IMR-90 (cell line): Measurements from ENCODE around the gene BCAS3. TPM values are rescaled to one million over a fixed set of nuclear protein-coding genes. Genes with fewer than 3 reads are reported as not detected.

Source experiments
- ATAC-seq: fragments of 200-7000 bp; cut with Tn5 transposase; 2 replicates; pipeline ENCODE4 v1.9.1; 2020; ENCODE audit warnings: low read depth, mild to moderate bottlenecking, moderate library complexity
- BruUV-seq: library from RNA; stranded (reverse); fragments of 400-500 nt; replicated peaks from 2 replicates; lab custom pipeline; 2021; lab: Mats Ljungman, UMichigan
- CTCF ChIA-PET: fragments of 300-600 bp; formaldehyde crosslinking; extraction: SDS; loops from one replicate; lab custom pipeline; 2021; ENCODE audit warnings: antibody characterized with exemption; lab: Yijun Ruan, JAX
- POLR2A ChIA-PET: fragments of 300-600 bp; sonication (Branson Sonifier 250); formaldehyde crosslinking; loops from one replicate; lab custom pipeline; 2022; ENCODE audit warnings: antibody characterized with exemption; ENCODE audit not compliant: unreplicated experiment; lab: Charles Lee
- DNase-seq: peaks from one replicate; pipeline ENCODE4 v3.0.0; 2013
- H2AFZ ChIP-seq: replicated peaks from 2 replicates; pipeline ENCODE3; 2013; ENCODE audit warnings: low read length, mild to moderate bottlenecking; ENCODE audit not compliant: poor library complexity
- H2AK5ac ChIP-seq: 2 replicates; pipeline ENCODE4 v1.6.1; 2013; ENCODE audit warnings: low read depth, low read length, inconsistent platforms
- H2AK9ac ChIP-seq: replicated peaks from 2 replicates; pipeline ENCODE3; 2013; ENCODE audit warnings: mild to moderate bottlenecking, low read depth, low read length, moderate library complexity; ENCODE audit not compliant: poor library complexity
- H2BK120ac ChIP-seq: 2 replicates; pipeline ENCODE4 v1.6.1; 2013; ENCODE audit warnings: low read depth, low read length, inconsistent platforms
- H2BK15ac ChIP-seq: 3 replicates; pipeline ENCODE4 v1.6.1; 2013; ENCODE audit warnings: low read depth, low read length, inconsistent platforms
- H2BK20ac ChIP-seq: 2 replicates; pipeline ENCODE4 v1.6.1; 2013; ENCODE audit warnings: low read depth, mild to moderate bottlenecking, inconsistent platforms, low read length, moderate library complexity
- H2BK5ac ChIP-seq: 2 replicates; pipeline ENCODE4 v1.6.1; 2013; ENCODE audit warnings: mild to moderate bottlenecking, low read depth, low read length, inconsistent platforms; ENCODE audit not compliant: poor library complexity, severe bottlenecking
- H3K14ac ChIP-seq: replicated peaks from 2 replicates; pipeline ENCODE4 v1.6.1; 2013; ENCODE audit warnings: low read depth, low read length, inconsistent platforms
- H3K18ac ChIP-seq: 2 replicates; pipeline ENCODE4 v1.6.1; 2013; ENCODE audit warnings: low read depth, low read length, control low read depth
- H3K23ac ChIP-seq: 2 replicates; pipeline ENCODE4 v1.6.1; 2013; ENCODE audit warnings: low read depth, low read length, inconsistent platforms
- H3K27ac ChIP-seq: 2 replicates; pipeline ENCODE4 v1.5.1; 2013; ENCODE audit warnings: mild to moderate bottlenecking, control low read depth, low read length; ENCODE audit not compliant: insufficient read depth
- H3K27me3 ChIP-seq: 2 replicates; pipeline ENCODE4 v1.6.1; 2013; ENCODE audit warnings: low read length; ENCODE audit not compliant: control insufficient read depth, insufficient read depth
- H3K36me3 ChIP-seq: 2 replicates; pipeline ENCODE4 v1.6.1; 2013; ENCODE audit warnings: low read length, mixed read lengths; ENCODE audit not compliant: control insufficient read depth, insufficient read depth
- H3K4ac ChIP-seq: 2 replicates; pipeline ENCODE4 v1.6.1; 2013; ENCODE audit warnings: low read depth, low read length, inconsistent platforms
- H3K4me1 ChIP-seq: 2 replicates; pipeline ENCODE4 v1.6.1; 2013; ENCODE audit warnings: low read length, mixed read lengths; ENCODE audit not compliant: control insufficient read depth, insufficient read depth
- H3K4me2 ChIP-seq: 2 replicates; pipeline ENCODE4 v1.6.1; 2013; ENCODE audit warnings: low read depth, mild to moderate bottlenecking, control low read depth, low read length, moderate library complexity
- H3K4me3 ChIP-seq: 2 replicates; pipeline ENCODE4 v1.5.1; 2013; ENCODE audit warnings: low read depth, mild to moderate bottlenecking, control low read depth, low read length, moderate library complexity; ENCODE audit not compliant: insufficient read depth
- H3K56ac ChIP-seq: 2 replicates; pipeline ENCODE4 v1.6.1; 2013; ENCODE audit warnings: low read length, inconsistent platforms; ENCODE audit not compliant: insufficient read depth; ENCODE audit errors: extremely low read depth
- H3K79me1 ChIP-seq, 2 experiments: 2 replicates each; pipeline ENCODE4 v1.6.1; 2013; ENCODE audit warnings: low read length in 2 of 2, inconsistent platforms in 1 of 2, low read depth in 1 of 2
- H3K9ac ChIP-seq: 2 replicates; pipeline ENCODE4 v1.6.1; 2013; ENCODE audit warnings: low read depth, low read length, control low read depth
- H3K9me1 ChIP-seq: 2 replicates; pipeline ENCODE4 v1.6.1; 2013; ENCODE audit warnings: low read length, inconsistent platforms; ENCODE audit not compliant: insufficient read depth
- H3K9me3 ChIP-seq: 2 replicates; pipeline ENCODE4 v1.6.1; 2013; ENCODE audit warnings: low read length; ENCODE audit not compliant: control insufficient read depth, insufficient read depth
- H4K20me1 ChIP-seq: 2 replicates; pipeline ENCODE4 v1.6.1; 2013; ENCODE audit warnings: low read length, inconsistent platforms; ENCODE audit not compliant: insufficient read depth
- H4K5ac ChIP-seq: 2 replicates; pipeline ENCODE4 v1.6.1; 2013; ENCODE audit warnings: mild to moderate bottlenecking, low read depth, low read length, control low read depth
- H4K8ac ChIP-seq, 2 experiments: 2 replicates each; pipeline ENCODE4 v1.6.1; 2013; ENCODE audit warnings: low read depth in 2 of 2, low read length in 2 of 2, control low read depth in 1 of 2, inconsistent platforms in 1 of 2
- H4K91ac ChIP-seq: 2 replicates; pipeline ENCODE4 v1.6.1; 2013; ENCODE audit warnings: low read depth, low read length, inconsistent platforms; ENCODE audit not compliant: insufficient read depth
- BHLHE40 ChIP-seq: fragments of 150-350 bp; IDR thresholded peaks from 2 replicates; pipeline ENCODE4 v1.6.1; 2016; ENCODE audit warnings: mild to moderate bottlenecking, low read depth, low read length
- CEBPB ChIP-seq: IDR thresholded peaks from 2 replicates; pipeline ENCODE4 v1.6.1; 2012; ENCODE audit warnings: low read depth, low read length, improper control_type of control experiment
- FOS ChIP-seq: fragments of 150-350 bp; IDR thresholded peaks from 2 replicates; pipeline ENCODE4 v1.6.1; 2016; ENCODE audit warnings: low read depth, low read length
- MAFK ChIP-seq: IDR thresholded peaks from 2 replicates; pipeline ENCODE4 v1.6.1; 2012; ENCODE audit warnings: low read depth, low read length, improper control_type of control experiment
- MAZ ChIP-seq: IDR thresholded peaks from 2 replicates; pipeline ENCODE4 v1.6.1; 2012; ENCODE audit warnings: low read depth, mild to moderate bottlenecking, low read length, improper control_type of control experiment, moderate library complexity, borderline replicate concordance
- NFE2L2 ChIP-seq: fragments of 150-350 bp; IDR thresholded peaks from 2 replicates; pipeline ENCODE4 v1.6.1; 2016; ENCODE audit warnings: low read depth, mild to moderate bottlenecking, low read length
- POLR2A ChIP-seq: IDR thresholded peaks from 2 replicates; pipeline ENCODE4 v1.6.1; 2012; ENCODE audit warnings: mild to moderate bottlenecking, low read depth, low read length
- RCOR1 ChIP-seq: IDR thresholded peaks from 2 replicates; pipeline ENCODE4 v1.6.1; 2012; ENCODE audit warnings: mild to moderate bottlenecking, low read length, improper control_type of control experiment; ENCODE audit not compliant: insufficient replicate concordance
- RFX5 ChIP-seq: IDR thresholded peaks from 2 replicates; pipeline ENCODE4 v1.8.0; 2012; ENCODE audit warnings: low read depth, mild to moderate bottlenecking, low read length, moderate library complexity
- SMC3 ChIP-seq: fragments of 150-350 bp; IDR thresholded peaks from 2 replicates; pipeline ENCODE4 v1.6.1; 2016; ENCODE audit warnings: low read depth, mild to moderate bottlenecking, antibody characterized with exemption, low read length, moderate library complexity
- WGBS, 2 experiments: methylation state at CpG; one replicate each; pipeline versions ENCODE4 v1.1.5 to v1.1.7; 2013; ENCODE audit warnings: missing lambda C conversion rate in 2 of 2; ENCODE audit not compliant: insufficient read length in 1 of 2; ENCODE audit errors: extremely low coverage in 2 of 2; 5-methylcytosine and 5-hydroxymethylcytosine counted together
- dilution Hi-C: fragments of 300-500 bp; cut with HindIII; formaldehyde crosslinking; loops from one replicate; pipeline ENCODE4 v1.14.3; 2018; ENCODE audit warnings: low sequenced_read_pairs; ENCODE audit not compliant: unreplicated experiment
- in situ Hi-C: fragments of 300-500 bp; cut with MboI; formaldehyde crosslinking; loops from 3 replicates; pipeline ENCODE4 v1.14.3; 2019; ENCODE audit warnings: low sequenced_read_pairs, inconsistent platforms, mixed read lengths
- intact Hi-C: fragments of 100-400 bp; cut with micrococcal nuclease; formaldehyde crosslinking; loops from 2 replicates; pipeline ENCODE4 v1.10.0; 2022
- polyA plus RNA-seq, 3 experiments: library from polyadenylated mRNA; depleted of rRNA; stranded (reverse); fragments of >200 nt; gene quantifications; 2 replicates each; pipeline ENCODE4 v1.2.3, GENCODE V29; 2012; ENCODE audit warnings: low replicate concordance in 1 of 3
- total RNA-seq: library from RNA; depleted of rRNA; stranded (reverse); fragments of >200 nt; gene quantifications from 2 replicates; pipeline ENCODE4 v1.2.3, GENCODE V29; 2012
- TF ChIP-seq, protein P1 (sequence below): conservative IDR thresholded peaks from 2 replicates; pipeline ENCODE4 v1.5.1; 2012; ENCODE audit warnings: mild to moderate bottlenecking, low read depth, low read length, improper control_type of control experiment
- TF ChIP-seq, protein P2 (sequence below): fragments of 150-350 bp; IDR thresholded peaks from 2 replicates; pipeline ENCODE4 v1.6.1; 2016; ENCODE audit warnings: low read depth, mild to moderate bottlenecking, low read length, moderate library complexity, borderline replicate concordance

BCAS3 gene
- total and polyA plus RNA-seq, 2 of the 4 experiments (the other 2 are of a cell fraction): 6.3 to 27.1 TPM

DNA sequence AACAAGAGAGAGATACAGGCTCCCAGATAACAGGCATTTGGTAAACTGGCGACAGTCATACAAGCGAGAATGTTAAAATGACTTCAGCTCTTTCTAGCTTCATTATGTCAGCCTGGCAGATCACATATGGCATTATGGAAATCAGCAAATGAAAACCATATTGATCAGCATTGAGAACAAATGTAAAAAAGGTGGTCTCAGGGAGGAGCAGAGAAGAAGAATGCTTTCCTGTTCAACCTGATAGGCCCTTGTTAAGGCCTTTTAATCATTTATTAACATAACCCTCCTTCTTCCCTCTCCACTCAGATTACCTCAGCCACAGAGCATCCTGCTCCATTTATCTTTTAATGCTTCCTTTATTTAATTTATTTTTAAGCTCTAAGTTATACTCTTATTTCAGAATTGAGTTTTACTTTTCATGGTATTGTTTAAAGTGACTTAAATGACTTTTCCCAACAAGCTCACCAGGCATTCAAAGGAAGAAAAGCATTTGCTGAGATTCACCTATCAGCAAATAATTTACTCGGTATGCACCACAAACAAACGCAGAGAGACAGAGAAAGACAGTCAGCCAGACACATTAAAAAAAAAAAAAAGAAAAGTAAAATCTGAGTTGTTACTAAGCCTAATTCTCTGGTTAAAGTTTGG lies 478.1 kb downstream of the BCAS3 start (continued):
- TF ChIP-seq CEBPB (no peak), NFE2L2 (no peak)

DNA sequence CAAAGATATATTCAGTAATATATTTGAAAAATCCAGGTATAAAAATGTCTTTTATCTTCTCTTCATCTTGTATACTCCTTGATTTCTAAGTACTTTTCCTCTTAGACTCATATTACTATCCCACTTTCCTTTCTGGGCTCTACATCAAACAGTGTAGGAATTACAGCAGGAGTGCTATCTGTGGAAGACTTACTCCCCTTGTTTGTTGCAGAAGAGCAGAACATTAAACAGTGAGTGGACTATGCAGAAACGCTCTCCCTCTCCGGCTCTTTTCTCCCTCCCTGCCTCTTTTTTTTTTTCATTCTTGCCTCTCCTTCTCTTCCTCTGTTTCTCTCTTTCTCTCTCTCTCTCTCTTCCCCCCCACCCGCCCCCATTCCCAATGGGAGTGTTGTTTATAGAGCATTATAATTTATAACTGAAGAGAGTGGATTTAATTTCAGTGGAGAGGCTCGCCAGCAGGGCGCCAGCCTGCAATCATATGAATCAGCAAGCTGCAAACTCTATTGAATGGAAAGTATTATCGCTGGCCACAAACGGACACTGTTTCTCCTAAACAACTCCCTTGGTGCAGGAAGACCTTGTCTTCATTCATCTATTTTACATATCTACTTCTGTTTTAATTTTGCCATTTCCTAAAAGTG lies 479.7 kb downstream of the BCAS3 start:
- H4K20me1 ChIP-seq: no peaks in the 10 kb centered on the region
- peak overlapping the region; percentile 53; the same call in 1 of the 3 replicates for H2BK15ac ChIP-seq
- no peak overlapping the region for H2AK9ac ChIP-seq
- peak overlapping the region; percentile 71 for H2AFZ ChIP-seq
- intact Hi-C loops (loop anchor here (1.0 to 10.0 kb wide), 5 partner anchors 40 to 433 kb away; partner anchors contain the start of gene TBX2), dilution Hi-C loops (no loop called here), in situ Hi-C loops (no loop called here)
- peak overlapping the region; percentile 86 for H3K4me2 ChIP-seq
- DNase-seq: peak; percentile 71
- H3K56ac ChIP-seq: peak overlapping the region; percentile 57
- H2AK5ac ChIP-seq: peak overlapping the region; percentile 10; the same call in 1 of the 2 replicates
- H3K9ac ChIP-seq: peak overlapping the region; percentile 57
- peak overlapping the region; percentile 25; the same call in 1 of the 2 replicates for H4K5ac ChIP-seq
- no peaks in the 10 kb centered on the region for H3K36me3 ChIP-seq
- ChIA-PET POLR2A (no interaction called here), CTCF (no interaction called here)
- no CpG with 5 or more reads among the region's 7 CpGs for WGBS, 2 experiments
- H4K8ac ChIP-seq: peak overlapping the region; percentile 13 to 50; a peak in 2 of 4 replicates
- peaks cover 9% of the 10 kb centered on the region for H3K4me1 ChIP-seq
- H3K14ac ChIP-seq: peak overlapping the region; percentile 83
- peak overlapping the region; percentile 5; the same call in 1 of the 2 replicates for H4K91ac ChIP-seq
- no TSS peak for BruUV-seq
- H3K9me3 ChIP-seq: no peaks in the 10 kb centered on the region
- peak overlapping the region; percentile 54 for H3K4ac ChIP-seq
- H3K27me3 ChIP-seq: no peaks in the 10 kb centered on the region
- H3K79me1 ChIP-seq: peaks cover 0 to 2% of the 10 kb centered on the region in 2 experiments; a peak in 1 of 4 replicates
- no peaks in the 10 kb centered on the region for H3K9me1 ChIP-seq
- H2BK120ac ChIP-seq: peak overlapping the region; percentile 80
- H3K27ac ChIP-seq: peak overlapping the region; percentile 91; the same call in 1 of the 2 replicates
- peak; percentile 80 for ATAC-seq
- peak overlapping the region; percentile 66 for H3K18ac ChIP-seq
- H2BK20ac ChIP-seq: peak overlapping the region; percentile 41; the same call in 1 of the 2 replicates
- H3K4me3 ChIP-seq: peak overlapping the region; percentile 24; the same call in 1 of the 2 replicates
- peak overlapping the region; percentile 76 for H2BK5ac ChIP-seq
- H3K23ac ChIP-seq: peak overlapping the region; percentile 79
- TF ChIP-seq RFX5 (no peak), FOS (no peak), CEBPB (no peak), NFE2L2 (no peak), SMC3 (no peak), MAZ (no peak), MAFK (no peak), BHLHE40 (no peak), RCOR1 (no peak), POLR2A (no peak)
- TF ChIP-seq, protein P1, sequence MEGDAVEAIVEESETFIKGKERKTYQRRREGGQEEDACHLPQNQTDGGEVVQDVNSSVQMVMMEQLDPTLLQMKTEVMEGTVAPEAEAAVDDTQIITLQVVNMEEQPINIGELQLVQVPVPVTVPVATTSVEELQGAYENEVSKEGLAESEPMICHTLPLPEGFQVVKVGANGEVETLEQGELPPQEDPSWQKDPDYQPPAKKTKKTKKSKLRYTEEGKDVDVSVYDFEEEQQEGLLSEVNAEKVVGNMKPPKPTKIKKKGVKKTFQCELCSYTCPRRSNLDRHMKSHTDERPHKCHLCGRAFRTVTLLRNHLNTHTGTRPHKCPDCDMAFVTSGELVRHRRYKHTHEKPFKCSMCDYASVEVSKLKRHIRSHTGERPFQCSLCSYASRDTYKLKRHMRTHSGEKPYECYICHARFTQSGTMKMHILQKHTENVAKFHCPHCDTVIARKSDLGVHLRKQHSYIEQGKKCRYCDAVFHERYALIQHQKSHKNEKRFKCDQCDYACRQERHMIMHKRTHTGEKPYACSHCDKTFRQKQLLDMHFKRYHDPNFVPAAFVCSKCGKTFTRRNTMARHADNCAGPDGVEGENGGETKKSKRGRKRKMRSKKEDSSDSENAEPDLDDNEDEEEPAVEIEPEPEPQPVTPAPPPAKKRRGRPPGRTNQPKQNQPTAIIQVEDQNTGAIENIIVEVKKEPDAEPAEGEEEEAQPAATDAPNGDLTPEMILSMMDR: 0 out of 2 replicates have a peak, but pooled peaks have one; percentile 12
- TF ChIP-seq, protein P2, sequence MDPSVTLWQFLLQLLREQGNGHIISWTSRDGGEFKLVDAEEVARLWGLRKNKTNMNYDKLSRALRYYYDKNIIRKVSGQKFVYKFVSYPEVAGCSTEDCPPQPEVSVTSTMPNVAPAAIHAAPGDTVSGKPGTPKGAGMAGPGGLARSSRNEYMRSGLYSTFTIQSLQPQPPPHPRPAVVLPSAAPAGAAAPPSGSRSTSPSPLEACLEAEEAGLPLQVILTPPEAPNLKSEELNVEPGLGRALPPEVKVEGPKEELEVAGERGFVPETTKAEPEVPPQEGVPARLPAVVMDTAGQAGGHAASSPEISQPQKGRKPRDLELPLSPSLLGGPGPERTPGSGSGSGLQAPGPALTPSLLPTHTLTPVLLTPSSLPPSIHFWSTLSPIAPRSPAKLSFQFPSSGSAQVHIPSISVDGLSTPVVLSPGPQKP: no peak
